Astrocyte of the cerebellum (primary cell): ENCODE results near the gene KRR1.
"Not testable (repeated sequence)": the region's sequence is repeated elsewhere in the genome, so short reads cannot be mapped to it uniquely, and the experiment has no call there.

ENCODE experiments used
- DNase-seq: peaks from one replicate; pipeline ENCODE4 v3.0.0-alpha.2; 2011; ENCODE audit warnings: low read depth
- H3K4me3 ChIP-seq: 2 replicates; pipeline ENCODE4 v1.5.1; 2011; ENCODE audit warnings: mild to moderate bottlenecking, low read depth, low read length, moderate library complexity
- CTCF ChIP-seq: IDR thresholded peaks from 2 replicates; pipeline ENCODE4 v1.5.1; 2012; ENCODE audit warnings: low read length, low read depth, moderate library complexity, mild to moderate bottlenecking; ENCODE audit errors: missing control alignments
- in situ Hi-C: cut with HindIII; loops from 2 replicates; pipeline ENCODE4 v1.10.0; 2017; ENCODE audit warnings: low sequenced_read_pairs

KRR1 gene

GRCh38 chr12:75452675-75453330 lies 58.6 kb downstream of the KRR1 start:
- in situ Hi-C loops = no loop called here
- no peak for TF ChIP-seq CTCF
- no peak overlapping the region for H3K4me3 ChIP-seq
- peak; percentile 5 for DNase-seq

GRCh38 chr12:75447691-75448393 lies 63.6 kb downstream of the KRR1 start:
- DNase-seq = no peak
- H3K4me3 ChIP-seq = no peak overlapping the region
- in situ Hi-C loops = no loop called here
- TF ChIP-seq CTCF = no peak

DNA sequence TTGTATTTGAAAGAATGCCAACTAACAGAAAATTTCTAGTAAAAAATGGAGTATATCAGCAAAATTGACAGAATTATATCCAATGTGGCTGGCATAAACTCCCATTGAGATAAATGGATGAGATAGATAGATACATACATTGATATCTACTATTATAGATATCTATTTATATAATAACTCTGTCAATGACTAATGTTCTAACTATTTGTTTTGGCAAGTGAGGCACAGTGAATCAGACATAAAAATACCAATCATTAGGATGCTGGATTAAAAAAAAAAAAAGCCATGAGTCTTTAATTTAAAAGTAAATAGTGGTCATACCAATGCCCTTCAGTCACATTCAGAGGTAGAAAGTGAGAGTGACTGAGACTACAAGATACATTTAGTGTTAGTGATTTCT lies 64.6 kb downstream of the KRR1 start:
- H3K4me3 ChIP-seq = no peak overlapping the region
- DNase-seq = peak; percentile 29
- TF ChIP-seq CTCF = no peak
- in situ Hi-C loops = no loop called here

GRCh38 chr12:75445137-75445507 lies 66.3 kb downstream of the KRR1 start:
- DNase-seq, H3K4me3 ChIP-seq, in situ Hi-C loops: not testable (repeated sequence)

GRCh38 chr12:75444429-75445136 lies 66.8 kb downstream of the KRR1 start:
- in situ Hi-C loops = no loop called here
- TF ChIP-seq CTCF = no peak
- H3K4me3 ChIP-seq = no peak overlapping the region
- no peak for DNase-seq

DNA sequence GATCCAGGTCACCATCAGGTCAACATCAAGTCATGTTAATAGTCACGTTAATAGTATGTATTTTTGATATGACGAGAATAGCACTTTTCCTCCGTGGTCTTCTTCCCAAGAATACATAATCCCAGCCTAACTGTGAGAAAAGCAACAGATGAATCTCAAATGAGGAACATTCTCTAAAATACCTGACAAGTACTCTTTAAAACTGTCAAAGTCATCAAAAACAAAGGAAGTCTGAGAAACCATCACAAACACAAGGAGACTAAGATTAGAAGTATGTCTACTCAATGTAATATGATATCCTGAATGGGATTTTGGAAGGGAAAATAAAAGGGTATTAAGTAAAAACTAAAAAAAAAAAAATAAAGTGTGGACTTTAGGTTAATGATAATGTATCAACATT lies 67.7 kb downstream of the KRR1 start:
- no peak overlapping the region for H3K4me3 ChIP-seq
- in situ Hi-C loops = no loop called here
- DNase-seq = no peak
- no peak for TF ChIP-seq CTCF

- DNase-seq, in situ Hi-C loops, H3K4me3 ChIP-seq: not testable (repeated sequence)
Observed at GRCh38 chr12:75442454-75442853, 69.0 kb downstream of the KRR1 start.

- in situ Hi-C loops, H3K4me3 ChIP-seq, DNase-seq: not testable (repeated sequence)
Observed at GRCh38 chr12:75441687-75442449, 69.5 kb downstream of the KRR1 start.
